Keratinocyte (primary cell): ENCODE data around the gene MMP14. TPM values are rescaled to one million over a fixed set of nuclear protein-coding genes. Genes with fewer than 3 reads are reported as not detected.

Source experiments
- DNase-seq: peaks from one replicate; pipeline ENCODE4 v3.0.0-alpha.2; 2011; ENCODE audit warnings: low read depth, missing footprints, low spot score
- FAIRE-seq: peaks from 2 replicates; lab custom pipeline; 2011; peaks lifted over from hg19 to GRCh38; lab: Jason Lieb, UNC
- H2AFZ ChIP-seq: 2 replicates; pipeline ENCODE4 v1.6.0; 2012; ENCODE audit warnings: low read length, control low read depth, inconsistent platforms; ENCODE audit not compliant: control insufficient read depth
- H3K27ac ChIP-seq: 2 replicates; pipeline ENCODE4 v1.5.1; 2011; ENCODE audit warnings: low read length; ENCODE audit not compliant: control insufficient read depth, insufficient read depth
- H3K27me3 ChIP-seq: 3 replicates; pipeline ENCODE4 v1.6.0; 2011; ENCODE audit warnings: low read length; ENCODE audit not compliant: control insufficient read depth, insufficient read depth; ENCODE audit errors: extremely low read depth
- H3K36me3 ChIP-seq, 2 experiments: 2 replicates in 1 of 2; 3 replicates in 1 of 2; pipeline ENCODE4 v1.5.1; 2011; ENCODE audit warnings: low read length in 2 of 2, mild to moderate bottlenecking in 1 of 2; ENCODE audit not compliant: control insufficient read depth in 2 of 2, insufficient read depth in 2 of 2; ENCODE audit errors: extremely low read depth in 1 of 2
- H3K4me1 ChIP-seq: 3 replicates; pipeline ENCODE4 v1.5.1; 2011; ENCODE audit warnings: low read length; ENCODE audit not compliant: control insufficient read depth, insufficient read depth; ENCODE audit errors: extremely low read depth
- H3K4me2 ChIP-seq: 3 replicates; pipeline ENCODE4 v1.6.0; 2011; ENCODE audit warnings: low read depth, low read length; ENCODE audit not compliant: control insufficient read depth, insufficient read depth; ENCODE audit errors: extremely low read depth
- H3K4me3 ChIP-seq, 3 experiments: fragments of 200-600 bp in 1 of 3; sonication (generic) in 1 of 3; 2 replicates in 2 of 3; 3 replicates in 1 of 3; pipeline ENCODE4 v1.5.1; 2011 to 2016; ENCODE audit warnings: low read length in 3 of 3, mild to moderate bottlenecking in 3 of 3, control low read depth in 2 of 3, inconsistent platforms in 1 of 3, low read depth in 1 of 3, mixed read lengths in 1 of 3, mixed run types in 1 of 3, moderate library complexity in 1 of 3; ENCODE audit not compliant: control insufficient read depth in 2 of 3, insufficient read depth in 2 of 3; ENCODE audit errors: extremely low read depth in 1 of 3
- H3K79me2 ChIP-seq: 2 replicates; pipeline ENCODE4 v1.6.0; 2012; ENCODE audit warnings: low read length; ENCODE audit not compliant: control insufficient read depth, insufficient read depth
- H3K9ac ChIP-seq: 3 replicates; pipeline ENCODE4 v1.6.0; 2011; ENCODE audit warnings: low read length; ENCODE audit not compliant: control insufficient read depth, insufficient read depth; ENCODE audit errors: extremely low read depth
- H3K9me1 ChIP-seq: 3 replicates; pipeline ENCODE4 v1.6.0; 2011; ENCODE audit warnings: low read length; ENCODE audit not compliant: control insufficient read depth, insufficient read depth; ENCODE audit errors: extremely low read depth
- H3K9me3 ChIP-seq: 2 replicates; pipeline ENCODE4 v1.5.1; 2012; ENCODE audit warnings: low read depth, low read length; ENCODE audit not compliant: control insufficient read depth
- H4K20me1 ChIP-seq: 3 replicates; pipeline ENCODE4 v1.6.0; 2011; ENCODE audit warnings: low read length; ENCODE audit not compliant: control insufficient read depth, insufficient read depth; ENCODE audit errors: extremely low read depth
- EZH2 ChIP-seq: IDR thresholded peaks from one replicate; pipeline ENCODE4 v1.6.1; 2012; ENCODE audit warnings: inconsistent platforms, mild to moderate bottlenecking, low read length, moderate library complexity
- dilution Hi-C: fragments of 300-500 bp; cut with MboI; formaldehyde crosslinking; loops from one replicate; pipeline ENCODE4 v1.7.0; 2020; ENCODE audit warnings: low sequenced_read_pairs; ENCODE audit not compliant: extremely low pct_ligation_motif_present
- polyA plus RNA-seq, 5 experiments: library from polyadenylated mRNA; depleted of rRNA in 3 of 5; stranded (reverse) in 3 of 5; stranded (forward) in 1 of 5; unstranded in 1 of 5; fragments of >200 nt; gene quantifications; 1 replicate in 1 of 5; 2 replicates in 3 of 5; 3 replicates in 1 of 5; pipeline versions ENCODE4 v1.2.1 to v1.2.3, GENCODE V29; 2011 to 2012; ENCODE audit warnings: missing spikeins in 2 of 5, low read depth in 1 of 5, low replicate concordance in 1 of 5
- TF ChIP-seq, protein P1 (sequence below), 3 experiments: IDR thresholded peaks in 1 of 3; conservative IDR thresholded peaks in 1 of 3; optimal IDR thresholded peaks in 1 of 3; 2 replicates in 2 of 3; 3 replicates in 1 of 3; pipeline versions ENCODE3 to v1.5.1; 2011; ENCODE audit warnings: low read length in 3 of 3, mild to moderate bottlenecking in 3 of 3, moderate library complexity in 2 of 3, control low read depth in 1 of 3, inconsistent platforms in 1 of 3; ENCODE audit not compliant: insufficient read depth in 2 of 3; ENCODE audit errors: extremely low read depth in 1 of 3

Gene MMP14
- polyA plus RNA-seq, 1 donor (not counting 4 experiments of a cell fraction or from before 2014, with no cell fraction given): 185 TPM

DNA sequence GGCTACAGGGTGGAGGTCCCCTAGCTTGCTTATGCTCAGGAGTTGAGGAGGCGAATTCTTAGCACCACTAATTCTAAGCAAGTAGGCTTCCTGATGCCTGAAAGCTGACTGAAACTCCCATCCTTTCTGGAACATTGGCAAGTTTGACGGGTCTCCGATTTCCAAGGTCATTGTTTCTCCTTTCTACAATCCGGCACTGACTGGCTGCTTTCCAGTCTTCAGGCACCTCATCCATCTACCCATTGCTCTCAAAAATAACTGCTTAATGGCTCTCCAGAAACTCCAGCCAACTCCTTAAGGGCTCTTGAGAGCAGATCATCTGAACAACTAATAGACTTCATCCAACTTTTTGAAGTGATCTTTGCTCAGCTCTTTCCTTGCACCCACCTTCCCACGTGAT, 60.0 kb downstream of the MMP14 start:
- Histone ChIP-seq H2AFZ (no peak overlapping the region), H3K79me2 (no peaks in the 10 kb centered on the region), H4K20me1 (no peaks in the 10 kb centered on the region), H3K27ac (no peak overlapping the region), H3K9me3 (no peaks in the 10 kb centered on the region), H3K36me3 (peaks cover 7% of the 10 kb centered on the region in 2 experiments), H3K4me3 (no peak overlapping the region), H3K27me3 (no peaks in the 10 kb centered on the region), H3K4me1 (peaks cover 14% of the 10 kb centered on the region), H3K9ac (no peak overlapping the region), H3K9me1 (no peaks in the 10 kb centered on the region), H3K4me2 (no peak overlapping the region)
- dilution Hi-C loops: no loop called here
- no peak for DNase-seq
- TF ChIP-seq, protein P1, sequence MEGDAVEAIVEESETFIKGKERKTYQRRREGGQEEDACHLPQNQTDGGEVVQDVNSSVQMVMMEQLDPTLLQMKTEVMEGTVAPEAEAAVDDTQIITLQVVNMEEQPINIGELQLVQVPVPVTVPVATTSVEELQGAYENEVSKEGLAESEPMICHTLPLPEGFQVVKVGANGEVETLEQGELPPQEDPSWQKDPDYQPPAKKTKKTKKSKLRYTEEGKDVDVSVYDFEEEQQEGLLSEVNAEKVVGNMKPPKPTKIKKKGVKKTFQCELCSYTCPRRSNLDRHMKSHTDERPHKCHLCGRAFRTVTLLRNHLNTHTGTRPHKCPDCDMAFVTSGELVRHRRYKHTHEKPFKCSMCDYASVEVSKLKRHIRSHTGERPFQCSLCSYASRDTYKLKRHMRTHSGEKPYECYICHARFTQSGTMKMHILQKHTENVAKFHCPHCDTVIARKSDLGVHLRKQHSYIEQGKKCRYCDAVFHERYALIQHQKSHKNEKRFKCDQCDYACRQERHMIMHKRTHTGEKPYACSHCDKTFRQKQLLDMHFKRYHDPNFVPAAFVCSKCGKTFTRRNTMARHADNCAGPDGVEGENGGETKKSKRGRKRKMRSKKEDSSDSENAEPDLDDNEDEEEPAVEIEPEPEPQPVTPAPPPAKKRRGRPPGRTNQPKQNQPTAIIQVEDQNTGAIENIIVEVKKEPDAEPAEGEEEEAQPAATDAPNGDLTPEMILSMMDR (optimal IDR thresholded peaks at IDR 0.05 in 1 of 3, IDR thresholded peaks at IDR 0.05 in 1 of 3, conservative IDR thresholded peaks at IDR 0.05 in 1 of 3; ENCODE audit: extremely low read depth in 1 of 3, insufficient read depth in 2 of 3, low read length in 3 of 3): no peak
- TF ChIP-seq EZH2: no peak
- no peak for FAIRE-seq

- Histone ChIP-seq H3K9ac (no peak overlapping the region), H3K27ac (no peak overlapping the region), H3K9me3 (no peaks in the 10 kb centered on the region), H3K9me1 (no peaks in the 10 kb centered on the region), H3K4me1 (peaks cover 14% of the 10 kb centered on the region), H3K4me2 (no peak overlapping the region), H3K79me2 (no peaks in the 10 kb centered on the region), H3K36me3 (peaks cover 10 to 11% of the 10 kb centered on the region in 2 experiments), H3K27me3 (no peaks in the 10 kb centered on the region), H2AFZ (no peak overlapping the region), H3K4me3 (no peak overlapping the region), H4K20me1 (no peaks in the 10 kb centered on the region)
- no peak for DNase-seq
- TF ChIP-seq, protein P1 (optimal IDR thresholded peaks at IDR 0.05 in 1 of 3, IDR thresholded peaks at IDR 0.05 in 1 of 3, conservative IDR thresholded peaks at IDR 0.05 in 1 of 3; ENCODE audit: extremely low read depth in 1 of 3, insufficient read depth in 2 of 3, low read length in 3 of 3): no peak
- TF ChIP-seq EZH2: no peak
- FAIRE-seq: no peak
- dilution Hi-C loops: no loop called here
These were observed 60.4 kb downstream of the MMP14 start for GRCh38 chr14:22896760-22897159.
